Measurements from ENCODE around the gene ST6GAL2.

DNA sequence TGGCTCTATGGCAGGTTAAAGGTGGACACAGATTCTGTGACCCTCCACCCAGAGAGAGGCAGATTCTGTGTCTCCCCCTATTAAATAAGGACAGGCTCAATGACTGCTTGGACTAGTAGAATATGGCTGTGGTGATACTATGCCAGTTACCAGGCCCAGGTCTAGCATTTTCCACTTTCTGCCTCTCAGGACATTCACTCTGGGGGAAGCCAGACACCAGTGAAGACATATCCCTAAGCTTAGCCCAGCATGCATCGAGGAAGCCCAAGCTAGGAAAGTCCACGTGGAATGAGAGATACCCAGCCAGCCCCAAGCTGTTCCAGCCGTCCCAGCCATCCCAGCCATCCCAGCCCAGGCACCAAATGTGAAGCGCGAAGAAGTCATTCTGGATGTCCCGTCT, 40.3 kb downstream of the ST6GAL2 start:
- TF ChIP-seq, protein P1, sequence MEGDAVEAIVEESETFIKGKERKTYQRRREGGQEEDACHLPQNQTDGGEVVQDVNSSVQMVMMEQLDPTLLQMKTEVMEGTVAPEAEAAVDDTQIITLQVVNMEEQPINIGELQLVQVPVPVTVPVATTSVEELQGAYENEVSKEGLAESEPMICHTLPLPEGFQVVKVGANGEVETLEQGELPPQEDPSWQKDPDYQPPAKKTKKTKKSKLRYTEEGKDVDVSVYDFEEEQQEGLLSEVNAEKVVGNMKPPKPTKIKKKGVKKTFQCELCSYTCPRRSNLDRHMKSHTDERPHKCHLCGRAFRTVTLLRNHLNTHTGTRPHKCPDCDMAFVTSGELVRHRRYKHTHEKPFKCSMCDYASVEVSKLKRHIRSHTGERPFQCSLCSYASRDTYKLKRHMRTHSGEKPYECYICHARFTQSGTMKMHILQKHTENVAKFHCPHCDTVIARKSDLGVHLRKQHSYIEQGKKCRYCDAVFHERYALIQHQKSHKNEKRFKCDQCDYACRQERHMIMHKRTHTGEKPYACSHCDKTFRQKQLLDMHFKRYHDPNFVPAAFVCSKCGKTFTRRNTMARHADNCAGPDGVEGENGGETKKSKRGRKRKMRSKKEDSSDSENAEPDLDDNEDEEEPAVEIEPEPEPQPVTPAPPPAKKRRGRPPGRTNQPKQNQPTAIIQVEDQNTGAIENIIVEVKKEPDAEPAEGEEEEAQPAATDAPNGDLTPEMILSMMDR (IDR thresholded peaks at IDR 0.05) = no peak
- TF ChIP-seq, protein P2, sequence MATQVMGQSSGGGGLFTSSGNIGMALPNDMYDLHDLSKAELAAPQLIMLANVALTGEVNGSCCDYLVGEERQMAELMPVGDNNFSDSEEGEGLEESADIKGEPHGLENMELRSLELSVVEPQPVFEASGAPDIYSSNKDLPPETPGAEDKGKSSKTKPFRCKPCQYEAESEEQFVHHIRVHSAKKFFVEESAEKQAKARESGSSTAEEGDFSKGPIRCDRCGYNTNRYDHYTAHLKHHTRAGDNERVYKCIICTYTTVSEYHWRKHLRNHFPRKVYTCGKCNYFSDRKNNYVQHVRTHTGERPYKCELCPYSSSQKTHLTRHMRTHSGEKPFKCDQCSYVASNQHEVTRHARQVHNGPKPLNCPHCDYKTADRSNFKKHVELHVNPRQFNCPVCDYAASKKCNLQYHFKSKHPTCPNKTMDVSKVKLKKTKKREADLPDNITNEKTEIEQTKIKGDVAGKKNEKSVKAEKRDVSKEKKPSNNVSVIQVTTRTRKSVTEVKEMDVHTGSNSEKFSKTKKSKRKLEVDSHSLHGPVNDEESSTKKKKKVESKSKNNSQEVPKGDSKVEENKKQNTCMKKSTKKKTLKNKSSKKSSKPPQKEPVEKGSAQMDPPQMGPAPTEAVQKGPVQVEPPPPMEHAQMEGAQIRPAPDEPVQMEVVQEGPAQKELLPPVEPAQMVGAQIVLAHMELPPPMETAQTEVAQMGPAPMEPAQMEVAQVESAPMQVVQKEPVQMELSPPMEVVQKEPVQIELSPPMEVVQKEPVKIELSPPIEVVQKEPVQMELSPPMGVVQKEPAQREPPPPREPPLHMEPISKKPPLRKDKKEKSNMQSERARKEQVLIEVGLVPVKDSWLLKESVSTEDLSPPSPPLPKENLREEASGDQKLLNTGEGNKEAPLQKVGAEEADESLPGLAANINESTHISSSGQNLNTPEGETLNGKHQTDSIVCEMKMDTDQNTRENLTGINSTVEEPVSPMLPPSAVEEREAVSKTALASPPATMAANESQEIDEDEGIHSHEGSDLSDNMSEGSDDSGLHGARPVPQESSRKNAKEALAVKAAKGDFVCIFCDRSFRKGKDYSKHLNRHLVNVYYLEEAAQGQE (IDR thresholded peaks at IDR 0.05) = no peak
- no peak for TF ChIP-seq EP300 (IDR thresholded peaks at IDR 0.05)
